ENCODE data around the gene TBK1. TPM values are rescaled to one million over a fixed set of nuclear protein-coding genes. Genes with fewer than 3 reads are reported as not detected.

TBK1 gene
- total RNA-seq, 1 experiment from 2014 or later, result 23.6 TPM

- no peak overlapping the region for H3K27ac Mint-ChIP-seq
- H3K4me1 Mint-ChIP-seq, result no peaks in the 10 kb centered on the region
- no peaks in the 10 kb centered on the region for H3K27me3 ChIP-seq (ENCODE audit: insufficient read depth, low read length)
- no peak overlapping the region for H2BK20ac ChIP-seq (ENCODE audit: low read depth, low read length, poor library complexity, severe bottlenecking)
- WGBS (ENCODE audit: extremely low coverage, insufficient read length, low lambda C conversion rate), result no CpG with 5 or more reads among the region's 2 CpGs
- H3K9ac ChIP-seq (ENCODE audit: extremely low read depth, insufficient read length, low read length), result no peak overlapping the region
- H2BK12ac ChIP-seq (ENCODE audit: insufficient read length, low read depth, low read length), result no peak overlapping the region
- H2BK120ac ChIP-seq (ENCODE audit: low read depth, low read length, poor library complexity, severe bottlenecking), result no peak overlapping the region
- no peak overlapping the region for H3K14ac ChIP-seq (ENCODE audit: insufficient read depth, low read length)
- DNase-seq, result no peak
- H3K23me2 ChIP-seq (ENCODE audit: insufficient read length, low read depth, low read length, poor library complexity, severe bottlenecking), result no peaks in the 10 kb centered on the region
- H3K23ac ChIP-seq (ENCODE audit: insufficient read length, low read depth, low read length), result no peak overlapping the region
- H3K4me3 Mint-ChIP-seq, result no peak overlapping the region
- no peak overlapping the region for H4K5ac ChIP-seq (ENCODE audit: insufficient read length, low read depth, low read length)
- H3K79me1 ChIP-seq (ENCODE audit: insufficient read depth, low read depth, low read length, poor library complexity, severe bottlenecking), result no peaks in the 10 kb centered on the region
- H3K18ac ChIP-seq (ENCODE audit: insufficient read length, low read depth, low read length), result no peak overlapping the region
- peaks cover 2% of the 10 kb centered on the region for H4K20me1 ChIP-seq (ENCODE audit: control insufficient read depth, insufficient read depth, insufficient read length)
- no peaks in the 10 kb centered on the region for H3K4me1 ChIP-seq (ENCODE audit: insufficient read depth, low read length)
- no peak overlapping the region for H2AK5ac ChIP-seq (ENCODE audit: insufficient read length, low read length)
- H2BK5ac ChIP-seq (ENCODE audit: insufficient read length, low read length), result no peak overlapping the region
- no peak overlapping the region for H4K91ac ChIP-seq (ENCODE audit: insufficient read length, low read depth, low read length)
- H3K9me3 ChIP-seq (ENCODE audit: control insufficient read depth, low read depth, low read length), result no peaks in the 10 kb centered on the region
- H3T11ph ChIP-seq (ENCODE audit: low read length), result no peak overlapping the region
- no peak overlapping the region for H3K27ac ChIP-seq (ENCODE audit: insufficient read length, low read depth, low read length)
- no peak overlapping the region for H2AFZ ChIP-seq (ENCODE audit: low read length)
- TF ChIP-seq CTCF (conservative IDR thresholded peaks at IDR 0.05), result no peak
- no peak overlapping the region for H4K8ac ChIP-seq (replicated peaks; ENCODE audit: insufficient read length, low read depth, low read length)
- H2BK15ac ChIP-seq (ENCODE audit: low read depth, low read length), result no peak overlapping the region
- H3K36me3 Mint-ChIP-seq (ENCODE audit: insufficient read depth in 1 of 3, low read depth in 3 of 3), result peaks cover 64 to 93% (median 92%) of the 10 kb centered on the region in 3 experiments; a peak in 6 of 7 replicates
- H3K56ac ChIP-seq (ENCODE audit: insufficient read length, low read depth, low read length), result no peak overlapping the region
- no peaks in the 10 kb centered on the region for H3K79me2 ChIP-seq (ENCODE audit: insufficient read depth, low read length)
- no peak overlapping the region for H3K4me2 ChIP-seq (ENCODE audit: insufficient read depth, insufficient read length, low read length)
- no peak overlapping the region for H3K4ac ChIP-seq (ENCODE audit: low read depth, low read length)
- no peaks in the 10 kb centered on the region for H3K27me3 Mint-ChIP-seq (ENCODE audit: low read depth)
- H3K9me3 Mint-ChIP-seq, result no peaks in the 10 kb centered on the region
Observed at GRCh38 chr12:64430886-64431285, 21.0 kb upstream of the TBK1 start.
